KOPT-K1 (cell line): ENCODE measurements around the gene PILRA.
"Not testable (repeated sequence)": the region's sequence is repeated elsewhere in the genome, so short reads cannot be mapped to it uniquely, and the experiment has no call there.

ENCODE experiments used
- H3K27ac ChIP-seq: fragments of 200-600 bp; sonication (generic); 2 replicates; pipeline ENCODE4 v1.5.1; 2016; ENCODE audit warnings: antibody characterized with exemption, mild to moderate bottlenecking, low read depth, low read length; ENCODE audit not compliant: poor library complexity, severe bottlenecking
- H3K36me3 ChIP-seq: fragments of 200-600 bp; sonication (generic); 2 replicates; pipeline ENCODE4 v1.5.1; 2017; ENCODE audit warnings: antibody characterized with exemption, mild to moderate bottlenecking, low read length, moderate library complexity; ENCODE audit not compliant: insufficient read depth
- H3K9me3 ChIP-seq: fragments of 200-600 bp; sonication (generic); 2 replicates; pipeline ENCODE4 v1.5.1; 2017; ENCODE audit warnings: antibody characterized with exemption, low read length, mild to moderate bottlenecking; ENCODE audit not compliant: insufficient read depth, poor library complexity, severe bottlenecking

PILRA gene

DNA sequence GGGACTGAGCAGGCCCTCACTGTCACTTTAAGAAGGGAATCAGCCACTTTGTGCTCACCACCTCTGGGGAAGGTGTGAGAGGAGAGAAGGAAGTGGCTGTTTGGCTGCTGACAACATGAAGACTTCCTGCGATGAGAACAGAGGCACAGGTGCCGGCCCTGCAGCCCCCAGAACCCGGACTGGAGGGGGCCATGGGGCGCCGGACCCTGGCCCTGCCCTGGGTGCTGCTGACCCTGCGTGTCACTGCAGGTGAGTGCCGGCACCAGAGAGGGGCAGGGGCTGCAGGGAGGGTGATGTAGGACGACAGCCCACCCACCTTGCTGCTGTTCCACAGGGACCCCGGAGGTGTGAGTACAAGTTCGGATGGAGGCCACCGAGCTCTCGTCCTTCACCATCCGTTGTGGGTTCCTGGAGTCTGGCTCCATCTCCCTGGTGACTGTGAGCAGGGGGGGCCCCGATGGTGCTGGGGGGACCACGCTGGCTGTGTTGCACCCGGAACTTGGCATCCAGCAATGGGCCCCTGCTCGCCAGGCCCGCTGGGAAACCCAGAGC lies 21.0 kb upstream of the PILRA start:
- H3K9me3 ChIP-seq, result not testable (repeated sequence)
- Histone ChIP-seq H3K36me3 (peaks cover 100% of the 10 kb centered on the region), H3K27ac (peak overlapping the region; percentile 45)

DNA sequence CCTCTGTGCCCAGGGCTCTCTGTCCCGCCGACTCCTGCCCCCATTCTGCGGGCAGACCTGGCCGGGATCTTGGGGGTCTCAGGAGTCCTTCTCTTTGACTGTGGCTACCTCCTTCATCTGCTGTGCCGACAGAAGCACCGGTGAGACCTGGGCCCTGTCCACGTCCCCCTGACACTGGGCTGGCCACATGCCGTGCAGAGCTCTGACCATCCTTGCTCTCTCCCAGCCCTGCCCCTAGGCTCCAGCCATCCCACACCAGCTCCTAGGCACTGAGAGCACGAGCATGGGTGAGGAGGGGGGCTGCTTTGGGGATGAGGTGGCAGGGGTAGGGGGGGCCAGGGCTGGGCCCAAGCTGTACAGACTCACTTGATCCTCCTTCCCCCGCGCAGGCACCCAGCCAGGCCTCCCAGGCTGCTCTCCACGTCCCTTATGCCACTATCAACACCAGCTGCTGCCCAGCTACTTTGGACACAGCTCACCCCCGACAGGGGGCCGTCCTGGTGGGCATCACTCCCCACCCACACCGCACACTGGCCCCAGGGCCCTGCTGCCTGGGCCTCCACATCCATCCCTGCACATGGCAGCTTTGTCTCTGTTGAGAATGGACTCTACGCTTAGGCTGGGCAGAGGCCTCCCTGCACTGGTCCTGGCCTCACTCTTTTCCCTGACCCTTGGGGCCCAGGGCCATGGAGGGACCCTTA lies 20.2 kb upstream of the PILRA start:
- peaks cover 100% of the 10 kb centered on the region for H3K36me3 ChIP-seq
- H3K9me3 ChIP-seq, result no peaks in the 10 kb centered on the region
- peak overlapping the region; percentile 29 for H3K27ac ChIP-seq

DNA sequence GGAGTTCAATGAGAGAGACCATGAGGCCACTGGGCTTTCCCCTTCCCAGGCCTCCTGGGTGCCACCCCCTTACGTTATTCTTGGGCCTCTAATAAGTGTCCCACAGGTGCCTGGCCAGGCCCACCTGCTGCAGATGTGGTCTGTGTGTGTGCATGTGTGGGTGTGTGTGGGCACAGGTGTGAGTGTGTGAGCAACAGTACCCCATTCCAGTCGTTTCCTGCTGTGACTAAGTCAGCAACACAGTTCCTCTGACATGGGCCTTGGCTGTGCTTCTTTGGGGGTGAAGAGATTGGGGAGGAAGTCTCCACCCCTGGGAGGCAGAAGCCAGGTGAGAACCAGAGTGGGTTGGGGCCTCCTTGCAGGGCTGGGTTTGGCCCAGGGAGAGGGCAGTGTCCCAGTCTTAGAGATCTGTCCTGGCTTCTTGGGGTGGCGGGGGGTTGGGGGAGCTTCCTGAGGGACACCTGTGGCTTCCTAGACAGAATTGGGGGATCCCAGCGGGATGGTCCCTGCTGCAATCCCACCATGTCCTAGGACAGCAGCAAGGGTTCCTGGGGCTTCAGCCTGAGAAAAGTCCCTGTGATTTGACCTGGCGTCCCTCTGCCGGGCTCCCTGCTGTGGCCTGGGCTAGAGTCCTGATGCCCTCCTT lies 19.5 kb upstream of the PILRA start:
- Histone ChIP-seq H3K36me3 (peaks cover 100% of the 10 kb centered on the region), H3K27ac (peak overlapping the region; percentile 29)

DNA sequence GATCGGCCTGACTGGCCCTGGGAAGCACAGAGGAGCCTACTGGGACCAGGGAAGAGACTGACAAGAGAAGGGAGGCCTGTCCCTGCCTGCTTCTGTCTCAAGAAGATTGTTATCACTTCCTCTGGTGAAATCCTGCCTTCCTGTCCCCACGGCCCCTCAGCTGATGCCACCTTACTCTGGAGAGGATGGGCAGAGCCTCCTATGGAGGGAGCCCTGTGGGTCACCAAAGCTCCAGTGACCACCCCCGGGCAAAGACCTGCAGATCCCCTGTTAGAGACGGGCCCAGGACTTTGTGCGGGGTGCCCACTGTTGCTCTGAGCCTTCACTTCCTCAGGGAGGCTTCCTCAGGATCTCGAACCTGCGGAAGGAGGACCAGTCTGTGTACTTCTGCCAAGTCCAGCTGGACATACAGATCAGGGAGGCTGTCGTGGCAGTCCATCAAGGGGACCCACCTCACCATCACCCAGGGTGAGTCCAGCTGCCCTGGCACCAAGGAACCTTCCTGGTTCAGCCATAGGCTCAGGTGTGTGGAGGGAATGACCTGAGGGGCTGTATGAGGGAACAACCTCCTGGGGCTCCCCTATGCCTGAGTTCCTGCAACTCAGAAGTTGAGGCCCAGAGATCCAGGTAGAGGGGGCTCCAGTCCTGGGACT lies 16.7 kb upstream of the PILRA start:
- Histone ChIP-seq H3K27ac (no peak overlapping the region), H3K36me3 (peaks cover 100% of the 10 kb centered on the region), H3K9me3 (no peaks in the 10 kb centered on the region)

More for the DNA sequence above, 19.5 kb upstream of the PILRA start:
- no peaks in the 10 kb centered on the region for H3K9me3 ChIP-seq

DNA sequence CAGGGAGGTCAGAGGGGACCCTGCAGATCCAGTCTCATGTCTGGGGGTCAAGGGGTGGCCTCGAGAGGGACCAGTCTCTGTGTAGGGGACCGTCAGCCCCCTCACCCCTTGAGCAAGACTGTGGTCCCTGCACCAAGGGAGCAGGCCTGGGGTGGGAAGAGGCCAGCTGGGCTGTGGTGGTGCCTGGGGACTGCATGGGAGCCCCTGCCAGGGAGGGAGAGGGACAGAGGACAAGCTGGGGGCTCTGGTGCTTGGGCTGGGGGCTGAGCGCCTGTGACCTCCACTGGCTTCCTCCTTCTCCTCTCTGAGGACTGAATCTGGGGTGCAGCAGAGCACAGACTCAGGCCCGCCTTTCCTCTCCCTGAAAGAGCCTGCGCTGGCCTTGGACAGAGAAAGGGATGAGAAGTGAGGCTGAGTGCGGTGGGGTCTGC lies 16.1 kb upstream of the PILRA start:
- H3K27ac ChIP-seq, result no peak overlapping the region
- H3K36me3 ChIP-seq, result peaks cover 100% of the 10 kb centered on the region
- H3K9me3 ChIP-seq, result no peaks in the 10 kb centered on the region

DNA sequence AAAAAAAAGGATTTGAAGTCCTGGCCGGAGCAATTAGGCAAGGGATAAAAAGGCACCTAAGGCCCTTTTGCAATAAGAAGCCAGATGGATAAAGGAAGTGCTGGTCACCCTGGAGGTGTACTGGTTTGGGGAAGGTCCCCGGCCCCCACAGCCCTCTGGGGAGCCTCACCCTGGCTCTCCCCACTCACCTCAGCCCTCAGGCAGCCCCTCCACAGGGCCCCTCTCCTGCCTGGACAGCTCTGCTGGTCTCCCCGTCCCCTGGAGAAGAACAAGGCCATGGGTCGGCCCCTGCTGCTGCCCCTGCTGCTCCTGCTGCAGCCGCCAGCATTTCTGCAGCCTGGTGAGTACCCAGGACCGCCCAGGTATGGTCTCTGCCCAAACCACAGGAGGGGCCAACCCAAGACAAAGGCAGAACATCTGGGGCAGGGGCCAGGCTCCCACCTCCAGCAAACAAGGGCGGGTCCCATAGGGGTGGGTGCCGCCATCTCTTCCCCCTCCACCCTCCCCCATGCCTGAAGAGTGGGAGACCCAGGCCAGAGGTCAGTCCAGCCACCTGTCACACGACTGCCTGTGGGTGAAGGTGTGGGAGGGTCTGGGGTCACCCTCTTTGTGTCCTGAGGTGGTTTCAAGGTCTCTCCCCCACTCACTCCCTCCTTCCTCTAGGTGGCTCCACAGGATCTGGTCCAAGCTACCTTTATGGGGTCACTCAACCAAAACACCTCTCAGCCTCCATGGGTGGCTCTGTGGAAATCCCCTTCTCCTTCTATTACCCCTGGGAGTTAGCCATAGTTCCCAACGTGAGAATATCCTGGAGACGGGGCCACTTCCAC lies 15.0 kb upstream of the PILRA start, which contains the start of gene PILRB:
Gene PILRB (plus strand): TSS at position 91 of the 830 bp plus-strand sequence. CDS start 186 bp downstream, at position 277.
- no peaks in the 10 kb centered on the region for H3K9me3 ChIP-seq
- no peak within 1 kb of the TSS for H3K27ac ChIP-seq
- peaks cover 100% of the 10 kb centered on the region for H3K36me3 ChIP-seq

DNA sequence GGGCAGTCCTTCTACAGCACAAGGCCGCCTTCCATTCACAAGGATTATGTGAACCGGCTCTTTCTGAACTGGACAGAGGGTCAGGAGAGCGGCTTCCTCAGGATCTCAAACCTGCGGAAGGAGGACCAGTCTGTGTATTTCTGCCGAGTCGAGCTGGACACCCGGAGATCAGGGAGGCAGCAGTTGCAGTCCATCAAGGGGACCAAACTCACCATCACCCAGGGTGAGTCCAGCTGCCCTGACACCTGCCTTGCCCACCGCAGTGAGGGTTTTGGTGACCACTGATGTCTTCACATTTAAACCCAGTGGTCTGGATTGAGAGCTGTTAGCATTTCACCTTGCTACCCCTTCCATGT lies 14.5 kb upstream of the PILRA start:
- Histone ChIP-seq H3K36me3 (peaks cover 100% of the 10 kb centered on the region), H3K9me3 (no peaks in the 10 kb centered on the region), H3K27ac (no peak overlapping the region)

DNA sequence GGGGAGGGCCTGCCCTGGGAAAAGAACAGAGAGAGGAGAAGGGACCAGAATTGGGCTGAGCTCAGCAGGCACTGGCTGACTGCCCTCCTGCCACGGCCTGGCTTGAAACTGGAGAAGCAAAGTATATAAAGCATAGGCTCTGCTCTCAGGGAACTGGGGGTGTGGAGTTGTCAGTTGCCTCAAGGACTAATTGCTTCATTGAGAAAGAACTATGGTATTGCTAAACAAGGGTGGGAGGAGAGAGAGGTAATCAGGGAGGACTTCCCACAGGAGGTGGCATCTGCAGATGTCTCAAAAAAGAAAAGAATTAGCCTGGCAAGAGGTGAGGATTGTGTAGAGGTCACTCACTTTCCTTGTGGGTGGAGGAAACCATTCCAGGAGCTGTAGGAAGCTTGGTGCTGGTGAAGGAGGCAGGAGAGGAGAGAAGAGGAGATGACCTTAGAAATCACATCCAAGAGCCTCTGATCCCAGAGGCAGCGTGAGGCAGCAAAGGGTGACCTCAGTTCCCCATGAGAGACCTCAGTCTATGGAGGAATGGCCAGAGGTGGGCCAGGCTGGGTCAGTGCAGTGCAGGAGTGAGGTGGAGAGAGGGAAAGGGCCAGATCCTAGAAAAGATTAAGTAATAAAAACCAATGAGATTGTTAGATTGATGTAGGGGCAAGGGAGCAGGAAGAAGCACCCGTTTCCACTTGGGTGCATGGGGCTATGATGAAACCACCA lies 13.0 kb upstream of the PILRA start:
- Histone ChIP-seq H3K27ac (no peak overlapping the region), H3K9me3 (no peaks in the 10 kb centered on the region), H3K36me3 (peaks cover 99% of the 10 kb centered on the region)

DNA sequence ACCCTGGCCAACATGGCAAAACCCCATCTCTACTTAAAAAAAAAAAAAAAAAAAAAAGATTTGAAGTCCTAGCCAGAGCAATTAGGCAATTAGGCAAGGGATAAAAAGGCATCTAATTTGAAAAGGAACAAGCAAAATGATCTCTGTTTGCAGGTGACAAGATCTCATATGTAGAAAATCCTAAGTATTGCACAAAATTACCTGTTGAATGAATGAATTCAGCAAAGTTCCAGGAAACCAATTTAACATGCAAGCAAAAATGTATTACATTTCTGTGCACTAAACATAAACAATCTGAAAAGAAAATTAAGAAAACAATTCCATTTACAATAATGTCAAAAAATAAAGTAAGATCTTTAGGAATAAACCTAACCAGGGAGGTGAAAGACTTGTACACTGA lies 10.2 kb upstream of the PILRA start:
- Histone ChIP-seq H3K9me3 (no peaks in the 10 kb centered on the region), H3K27ac (no peak overlapping the region), H3K36me3 (peaks cover 97% of the 10 kb centered on the region)

DNA sequence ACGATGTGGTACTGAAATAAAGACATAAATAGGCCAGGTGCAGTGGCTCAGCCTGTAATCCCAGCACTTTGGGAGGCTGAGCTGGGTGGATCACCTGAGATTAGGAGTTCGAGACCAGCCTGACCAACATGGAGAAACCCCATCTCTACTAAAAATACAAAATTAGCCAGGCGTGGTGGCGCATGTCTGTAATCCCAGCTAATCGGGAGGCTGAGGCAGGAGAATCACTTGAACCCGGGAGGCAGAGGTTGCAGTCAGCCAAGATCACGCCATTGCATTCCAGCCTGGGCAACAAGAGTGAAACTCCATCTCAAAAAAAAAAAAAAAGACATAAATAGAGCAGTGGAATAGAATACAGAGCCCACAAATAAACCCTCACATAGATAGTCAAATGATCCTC lies 9.5 kb upstream of the PILRA start:
- not testable (repeated sequence) for H3K9me3 ChIP-seq, H3K27ac ChIP-seq
- H3K36me3 ChIP-seq, result peaks cover 97% of the 10 kb centered on the region

DNA sequence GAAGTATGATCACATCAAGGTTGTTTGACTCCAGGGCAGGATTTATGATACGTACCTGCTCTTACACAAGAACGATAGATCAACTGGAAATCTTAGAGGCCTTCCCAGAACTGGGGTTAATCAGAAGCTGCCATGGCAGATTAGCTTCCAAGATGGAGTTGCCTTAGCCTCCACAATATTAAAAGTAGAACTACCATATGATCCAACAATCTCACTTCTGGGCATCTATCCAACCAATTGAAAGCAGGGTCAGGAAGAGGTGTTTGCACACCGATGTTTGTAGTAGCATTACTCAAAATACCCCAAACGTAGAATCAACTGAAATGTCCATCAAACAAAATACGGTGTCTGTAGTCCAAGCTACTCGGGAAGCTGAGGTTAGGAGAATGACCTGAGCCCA lies 8.8 kb upstream of the PILRA start:
- Histone ChIP-seq H3K27ac (no peak overlapping the region), H3K36me3 (peaks cover 96% of the 10 kb centered on the region), H3K9me3 (no peaks in the 10 kb centered on the region)

DNA sequence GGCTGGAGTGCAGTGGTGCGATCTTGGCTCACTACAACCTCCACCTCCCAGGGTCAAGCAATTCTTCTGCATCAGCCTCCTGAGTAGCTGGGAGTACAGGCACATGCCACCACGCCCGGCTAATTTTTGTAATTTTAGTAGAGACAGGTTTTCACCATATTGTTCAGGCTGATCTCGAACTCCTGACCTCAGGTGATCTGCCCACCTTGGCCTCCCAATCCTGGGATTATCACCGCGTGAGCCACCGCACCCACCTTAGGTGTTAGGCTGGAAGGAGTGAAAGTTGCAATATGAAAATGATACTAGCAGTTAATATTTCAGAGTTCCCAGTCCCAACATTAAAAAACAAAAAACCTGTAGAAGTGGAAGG lies 7.3 kb upstream of the PILRA start:
- Histone ChIP-seq H3K36me3 (peaks cover 81% of the 10 kb centered on the region), H3K27ac (peak overlapping the region; percentile 40)
- not testable (repeated sequence) for H3K9me3 ChIP-seq

DNA sequence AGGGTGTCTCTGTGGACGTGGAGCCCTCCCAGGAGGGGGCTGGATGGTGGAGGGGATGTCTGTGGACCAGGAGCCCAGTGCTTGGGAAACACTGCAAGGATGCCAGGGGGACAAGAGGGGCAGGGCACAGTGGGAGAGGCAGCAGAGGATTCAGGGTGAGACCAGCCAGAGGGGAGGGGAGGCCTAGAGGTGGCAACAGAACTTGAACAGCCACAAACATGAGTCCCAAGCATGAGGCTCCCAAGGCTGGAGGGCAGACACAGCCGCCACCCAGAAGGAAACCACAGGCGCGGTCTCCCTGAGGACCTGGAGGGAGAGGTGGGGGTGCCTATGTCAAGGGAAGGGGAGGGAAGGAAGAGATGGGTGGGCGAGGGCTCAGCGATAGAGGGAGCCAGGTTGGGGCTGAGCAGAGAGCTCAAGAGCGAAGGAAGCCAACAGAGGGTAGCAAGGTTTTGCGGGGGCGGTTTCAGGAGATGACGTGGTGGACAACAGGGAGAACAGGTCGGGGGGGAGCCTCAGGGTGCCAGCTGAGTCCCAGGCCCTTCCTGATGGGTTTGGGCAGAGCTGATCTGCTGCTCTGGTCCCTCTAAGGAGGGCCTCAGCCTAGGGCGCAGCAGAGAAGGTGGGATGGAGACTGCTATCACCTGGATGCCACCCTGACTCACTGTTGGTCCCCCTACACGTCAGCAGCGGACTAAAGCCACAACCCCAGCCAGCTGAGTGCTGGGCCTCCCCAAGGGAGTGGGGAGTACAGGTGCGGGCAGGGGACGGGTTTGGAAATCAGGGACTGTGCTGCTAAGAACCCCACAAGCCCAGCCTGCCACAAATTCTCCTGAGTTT lies 6.7 kb upstream of the PILRA start:
- peak overlapping the region; percentile 40 for H3K27ac ChIP-seq
- peaks cover 74% of the 10 kb centered on the region for H3K36me3 ChIP-seq

DNA sequence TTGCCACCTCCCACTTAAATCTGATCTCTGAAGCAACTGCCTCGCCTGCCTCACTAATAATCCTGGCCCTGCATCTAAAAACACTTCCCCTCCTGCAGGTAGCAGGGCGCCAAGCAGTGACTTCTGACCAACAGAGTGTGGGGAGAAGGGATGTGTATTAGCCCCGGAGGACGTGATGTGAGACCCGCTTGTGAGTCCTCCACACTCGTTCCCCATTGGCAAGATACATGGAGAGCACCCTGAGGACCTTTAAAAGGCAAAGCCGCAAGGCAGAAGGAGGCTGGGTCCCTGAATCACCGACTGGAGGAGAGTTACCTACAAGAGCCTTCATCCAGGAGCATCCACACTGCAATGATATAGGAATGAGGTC lies 6.1 kb upstream of the PILRA start:
- Histone ChIP-seq H3K9me3 (no peaks in the 10 kb centered on the region), H3K27ac (no peak overlapping the region), H3K36me3 (peaks cover 68% of the 10 kb centered on the region)

More for the DNA sequence above, 6.7 kb upstream of the PILRA start:
- H3K9me3 ChIP-seq, result no peaks in the 10 kb centered on the region
